ENCODE data around the gene IL17A.
A peak's percentile ranks its signal among the peaks of the same experiment; 100 is the strongest.

The IL17A gene

GRCh38 chr6:52216932-52217575 is 30.9 kb downstream of the IL17A start:
- no peak for DNase-seq

GRCh38 chr6:52217761-52218160 is 31.6 kb downstream of the IL17A start:
- no peak for DNase-seq

- no peak for DNase-seq
Measured at GRCh38 chr6:52221302-52221701, 35.1 kb downstream of the IL17A start.

- no peak for DNase-seq
Measured at GRCh38 chr6:52227495-52227894, 41.3 kb downstream of the IL17A start.

GRCh38 chr6:52230685-52231084 is 44.5 kb downstream of the IL17A start:
- DNase-seq = no peak

GRCh38 chr6:52231406-52232127 is 45.4 kb downstream of the IL17A start:
- no peak for DNase-seq

GRCh38 chr6:52233005-52233404 is 46.8 kb downstream of the IL17A start:
- no peak for DNase-seq

GRCh38 chr6:52233975-52234823 is 48.0 kb downstream of the IL17A start:
- DNase-seq = peak; percentile 41
